ENCODE results near the gene UAP1L1.
"Not testable (repeated sequence)": the region's sequence is repeated elsewhere in the genome, so short reads cannot be mapped to it uniquely, and the experiment has no call there.

UAP1L1 gene

GRCh38 chr9:137112564-137113384, 35.5 kb downstream of the UAP1L1 start:
- Mint-ChIP-seq H3K27me3 (no peaks in the 10 kb centered on the region), H3K4me3 (peak overlapping the region; percentile 84 to 85), H3K27ac (peak overlapping the region; percentile 92), H3K9me3 (no peaks in the 10 kb centered on the region), H3K36me3 (peaks cover 16 to 20% of the 10 kb centered on the region in 2 donors), H3K4me1 (peaks cover 4 to 20% of the 10 kb centered on the region in 2 donors)
- no peak for ATAC-seq (replicated peaks)
- DNase-seq, result no peak

GRCh38 chr9:137113385-137114159, 36.3 kb downstream of the UAP1L1 start:
- Mint-ChIP-seq H3K4me3 (peak overlapping the region; percentile 84 to 85), H3K9me3 (no peaks in the 10 kb centered on the region), H3K4me1 (peaks cover 5 to 22% of the 10 kb centered on the region in 2 donors), H3K27me3 (no peaks in the 10 kb centered on the region), H3K27ac (peak overlapping the region; percentile 92), H3K36me3 (peaks cover 12 to 14% of the 10 kb centered on the region in 2 donors)
- ATAC-seq (replicated peaks) (peak; percentile 33 to 40), DNase-seq (no peak)

- H3K4me1 Mint-ChIP-seq, result peaks cover 11 to 27% of the 10 kb centered on the region in 2 donors
- peaks cover 8 to 14% of the 10 kb centered on the region in 2 donors for H3K36me3 Mint-ChIP-seq
- H3K27ac Mint-ChIP-seq, result peak overlapping the region; percentile 82
- H3K9me3 Mint-ChIP-seq, result no peaks in the 10 kb centered on the region
- H3K27me3 Mint-ChIP-seq, result no peaks in the 10 kb centered on the region
- DNase-seq (no peak), ATAC-seq (replicated peaks) (peak; percentile 31 to 33)
- peak overlapping the region; percentile 76 to 77 for H3K4me3 Mint-ChIP-seq
Measured at GRCh38 chr9:137114220-137114612, 36.9 kb downstream of the UAP1L1 start.

GRCh38 chr9:137114613-137115393, 37.5 kb downstream of the UAP1L1 start, which contains the start of gene DPP7:
Gene DPP7, minus strand, starts transcription at chr9:137114733. Its CDS starts 20 bp downstream, at chr9:137114713.
- peaks cover 7 to 11% of the 10 kb centered on the region in 2 donors for H3K36me3 Mint-ChIP-seq
- no peaks in the 10 kb centered on the region for H3K9me3 Mint-ChIP-seq
- peaks cover 14 to 31% of the 10 kb centered on the region in 2 donors for H3K4me1 Mint-ChIP-seq
- H3K4me3 Mint-ChIP-seq, result peak within 1 kb of the TSS; percentile 84 to 85
- DNase-seq, result peak; percentile 75
- H3K27me3 Mint-ChIP-seq, result no peaks in the 10 kb centered on the region
- ATAC-seq (replicated peaks), result peak; percentile 88 to 93
- peak within 1 kb of the TSS; percentile 92 for H3K27ac Mint-ChIP-seq

- Mint-ChIP-seq H3K9me3 (no peaks in the 10 kb centered on the region), H3K36me3 (peaks cover 6 to 8% of the 10 kb centered on the region in 2 donors), H3K27ac (peak overlapping the region; percentile 25), H3K4me1 (peaks cover 14 to 36% of the 10 kb centered on the region in 2 donors), H3K4me3 (peak overlapping the region; percentile 67 to 70), H3K27me3 (no peaks in the 10 kb centered on the region)
- ATAC-seq (replicated peaks) (no peak), DNase-seq (no peak)
Measured at GRCh38 chr9:137115394-137116026, 38.2 kb downstream of the UAP1L1 start.

GRCh38 chr9:137116027-137116507, 38.8 kb downstream of the UAP1L1 start:
- Mint-ChIP-seq H3K27ac (no peak overlapping the region), H3K36me3 (peaks cover 3 to 4% of the 10 kb centered on the region in 2 donors), H3K9me3 (no peaks in the 10 kb centered on the region), H3K27me3 (no peaks in the 10 kb centered on the region), H3K4me3 (peak overlapping the region in 1 of 2 donors; percentile 48), H3K4me1 (peaks cover 14 to 41% of the 10 kb centered on the region in 2 donors)
- ATAC-seq (replicated peaks) (no peak), DNase-seq (no peak)

GRCh38 chr9:137116728-137117127, 39.4 kb downstream of the UAP1L1 start:
- no peak for ATAC-seq (replicated peaks)
- Mint-ChIP-seq H3K4me1 (peaks cover 14 to 44% of the 10 kb centered on the region in 2 donors), H3K36me3 (peaks cover 0 to 4% of the 10 kb centered on the region in 2 donors), H3K27ac (peak overlapping the region; percentile 28), H3K27me3 (no peaks in the 10 kb centered on the region), H3K9me3 (no peaks in the 10 kb centered on the region), H3K4me3 (no peak overlapping the region)
- no peak for DNase-seq

GRCh38 chr9:137117269-137117731, 40.0 kb downstream of the UAP1L1 start:
- Mint-ChIP-seq H3K4me3 (no peak overlapping the region), H3K36me3 (peaks cover 0 to 4% of the 10 kb centered on the region in 2 donors)

GRCh38 chr9:137118092-137118603, 40.8 kb downstream of the UAP1L1 start:
- ATAC-seq (replicated peaks); H3K9me3 Mint-ChIP-seq; DNase-seq; H3K36me3 Mint-ChIP-seq; H3K27ac Mint-ChIP-seq; H3K27me3 Mint-ChIP-seq; H3K4me3 Mint-ChIP-seq: not testable (repeated sequence)
- peaks cover 21 to 57% of the 10 kb centered on the region in 2 donors for H3K4me1 Mint-ChIP-seq

More at GRCh38 chr9:137117269-137117731, 40.0 kb downstream of the UAP1L1 start:
- no peak for ATAC-seq (replicated peaks)
- Mint-ChIP-seq H3K9me3 (no peaks in the 10 kb centered on the region), H3K27ac (peak overlapping the region; percentile 28), H3K27me3 (no peaks in the 10 kb centered on the region), H3K4me1 (peaks cover 19 to 50% of the 10 kb centered on the region in 2 donors)
- DNase-seq, result no peak

- Mint-ChIP-seq H3K4me1 (peaks cover 30 to 61% of the 10 kb centered on the region in 2 donors), H3K4me3 (peak overlapping the region; percentile 27 to 55), H3K27ac (peak overlapping the region; percentile 68)
- DNase-seq, H3K36me3 Mint-ChIP-seq, H3K9me3 Mint-ChIP-seq, H3K27me3 Mint-ChIP-seq: not testable (repeated sequence)
- peak; percentile 67 to 71 for ATAC-seq (replicated peaks)
Measured at GRCh38 chr9:137121927-137122795, 44.8 kb downstream of the UAP1L1 start.

GRCh38 chr9:137122796-137123467, 45.6 kb downstream of the UAP1L1 start:
- ATAC-seq (replicated peaks), result peak; percentile 25 to 51
- peaks cover 31 to 61% of the 10 kb centered on the region in 2 donors for H3K4me1 Mint-ChIP-seq
- H3K27me3 Mint-ChIP-seq, result not testable (repeated sequence)

GRCh38 chr9:137123468-137123837, 46.1 kb downstream of the UAP1L1 start:
- no peaks in the 10 kb centered on the region for H3K9me3 Mint-ChIP-seq
- no peaks in the 10 kb centered on the region for H3K27me3 Mint-ChIP-seq
- no peak overlapping the region for H3K4me3 Mint-ChIP-seq
- peak overlapping the region; percentile 76 for H3K27ac Mint-ChIP-seq
- DNase-seq (no peak), ATAC-seq (replicated peaks) (no peak)
- peaks cover 2 to 12% of the 10 kb centered on the region in 2 donors for H3K36me3 Mint-ChIP-seq
- H3K4me1 Mint-ChIP-seq, result peaks cover 36 to 65% of the 10 kb centered on the region in 2 donors

More at GRCh38 chr9:137122796-137123467, 45.6 kb downstream of the UAP1L1 start:
- Mint-ChIP-seq H3K27ac (peak overlapping the region; percentile 76), H3K4me3 (peak overlapping the region; percentile 15 to 55)
- not testable (repeated sequence) for DNase-seq, H3K9me3 Mint-ChIP-seq, H3K36me3 Mint-ChIP-seq
